ENCODE results near the gene IL10RB.

Gene IL10RB

DNA sequence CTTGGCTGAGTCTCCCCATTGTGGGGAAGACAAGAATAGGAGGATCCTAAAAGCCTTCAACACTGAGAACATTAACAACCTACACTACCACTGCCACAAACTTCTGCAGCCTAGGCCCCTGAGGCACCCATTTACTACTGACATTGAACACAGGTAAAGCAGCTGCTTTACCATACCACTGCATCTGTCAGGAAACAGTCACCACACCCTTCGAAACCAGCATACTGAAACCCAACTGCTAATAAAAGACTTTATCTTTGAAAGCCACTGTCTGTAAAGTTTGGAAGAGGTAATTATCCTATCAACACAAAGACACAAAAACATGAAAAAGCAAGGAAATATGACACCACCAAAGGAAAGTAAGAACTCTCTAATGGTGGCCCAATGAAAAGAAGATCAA, 66.0 kb downstream of the IL10RB start:
- no peak for DNase-seq (ENCODE audit: low read depth)

DNA sequence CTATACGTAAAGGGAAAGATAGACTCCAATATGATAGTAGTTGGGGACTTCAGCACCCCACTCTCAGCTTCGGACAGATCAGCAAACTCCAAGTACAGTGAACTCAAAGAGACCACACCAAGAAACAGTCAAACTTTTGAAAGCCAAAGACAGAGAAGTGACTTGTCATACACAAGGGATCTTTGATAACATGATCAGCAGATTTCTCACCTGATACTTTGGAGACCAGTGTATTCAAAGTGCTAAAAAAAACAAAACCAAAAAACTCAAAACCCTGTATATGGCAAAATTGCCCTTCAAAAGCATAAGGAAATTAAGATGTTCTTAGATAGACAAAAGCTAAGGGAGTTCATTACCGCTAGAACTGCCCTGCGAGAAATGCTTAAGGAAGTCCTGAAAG, 68.0 kb downstream of the IL10RB start:
- no peak for DNase-seq (ENCODE audit: low read depth)

DNA sequence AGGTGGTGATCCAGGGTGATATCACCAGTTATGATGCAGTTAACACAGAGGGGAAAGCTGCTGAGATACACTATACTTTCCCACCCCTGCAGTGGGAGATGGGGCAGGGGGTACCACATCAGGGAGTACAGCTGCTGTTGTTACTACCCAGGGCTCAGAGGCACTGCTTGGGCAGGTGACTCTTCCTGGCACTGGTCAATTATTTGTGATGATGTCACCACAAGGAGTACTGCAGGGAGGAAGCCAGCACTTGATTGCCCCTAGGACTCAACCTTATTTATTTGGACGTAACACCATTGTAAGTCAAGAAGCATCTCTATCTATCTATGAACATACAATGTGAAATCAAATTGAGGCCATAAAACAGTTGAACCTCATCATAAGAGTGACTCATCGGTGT, 68.7 kb downstream of the IL10RB start:
- no peak for DNase-seq (ENCODE audit: low read depth)

DNA sequence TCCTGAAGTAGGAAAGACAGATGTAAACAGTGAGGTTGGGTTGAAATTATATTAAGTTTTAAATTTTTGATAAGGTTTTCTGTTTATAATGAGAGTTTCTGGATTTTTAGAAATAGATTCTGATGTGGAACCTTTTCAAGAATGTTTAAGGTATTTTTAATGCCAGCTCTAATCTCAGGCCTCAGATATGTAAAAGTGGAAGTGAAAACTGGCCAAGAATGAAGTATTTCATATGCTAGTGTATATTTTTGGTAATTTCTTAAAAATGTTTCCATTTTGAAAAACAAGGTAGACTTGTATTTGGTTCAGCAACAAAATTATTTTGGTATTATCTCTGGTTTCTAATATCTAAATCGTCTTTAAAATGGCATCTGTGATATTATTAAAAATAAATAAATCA, 73.0 kb downstream of the IL10RB start:
- DNase-seq (ENCODE audit: low read depth): no peak

DNA sequence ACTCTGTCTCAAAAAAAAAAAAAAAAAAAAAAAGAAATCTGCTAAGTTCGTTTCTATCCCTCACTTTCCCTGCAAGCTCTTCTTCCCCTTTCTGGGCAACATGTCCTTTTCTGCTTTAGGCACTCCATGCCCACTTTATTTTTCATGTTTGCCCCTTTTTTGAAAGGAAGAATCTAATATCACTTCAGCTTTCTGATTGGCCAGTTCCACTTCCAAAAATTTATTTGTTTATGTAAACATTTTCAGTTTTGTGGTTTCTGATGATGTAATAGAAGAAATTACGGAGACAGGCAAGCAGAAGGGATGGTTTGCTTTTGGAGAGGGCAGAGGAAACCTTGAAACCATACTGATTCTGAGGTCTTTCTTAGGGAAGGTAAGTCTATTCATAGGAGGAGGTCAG, 73.8 kb downstream of the IL10RB start:
- no peak for DNase-seq (ENCODE audit: low read depth)

DNA sequence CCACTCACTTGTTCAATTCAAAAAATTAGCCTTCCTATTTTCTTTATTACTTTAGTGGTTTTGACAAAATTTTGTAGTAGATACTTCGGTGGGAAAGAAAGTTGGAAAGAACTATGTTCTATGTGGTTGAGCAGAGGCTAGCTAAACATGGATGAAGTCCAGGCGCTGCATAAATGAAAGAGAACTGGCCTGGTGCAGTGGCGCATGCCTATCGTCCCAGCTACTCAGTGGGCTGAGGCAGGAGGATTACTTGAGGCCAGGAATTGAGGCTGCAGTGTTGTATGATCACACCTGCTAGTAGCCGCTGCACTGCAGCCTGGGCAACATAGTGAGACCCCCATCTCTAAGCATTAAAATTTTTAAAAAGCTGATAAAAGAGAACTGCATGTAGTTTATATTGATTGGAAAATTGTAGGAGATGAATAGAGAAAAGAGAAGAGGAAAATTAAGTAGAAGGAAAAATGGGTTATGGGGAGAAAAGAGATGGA, 79.6 kb downstream of the IL10RB start:
- DNase-seq (ENCODE audit: low read depth): no peak

All from stimulated activated CD8-positive, alpha-beta memory T cell treated with anti-CD3 and anti-CD28 coated beads, Interleukin-15, amount 100 ng/mL, for 24 hours (primary cell).